ENCODE data around the gene PPP1R9A.

The PPP1R9A gene

DNA sequence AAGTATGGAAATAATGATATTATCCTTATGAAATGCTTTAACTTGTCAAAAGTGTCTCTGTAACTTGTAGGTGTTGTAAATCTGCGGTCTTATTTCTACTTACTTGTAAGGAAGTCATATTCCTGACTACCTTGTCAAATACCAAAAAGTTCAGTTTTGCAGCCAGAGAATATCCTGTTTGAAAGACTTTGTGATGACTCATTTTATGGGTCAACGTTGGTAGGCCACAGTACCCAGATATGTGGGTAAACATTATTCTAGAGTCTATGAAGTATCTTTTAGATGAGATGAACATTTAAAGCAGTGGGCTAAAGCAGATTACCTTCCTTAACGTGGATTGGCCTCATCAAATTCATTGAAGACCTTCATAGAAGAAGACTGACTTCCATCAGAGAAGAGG is 195.3 kb downstream of the PPP1R9A start:
- no peak for DNase-seq

DNA sequence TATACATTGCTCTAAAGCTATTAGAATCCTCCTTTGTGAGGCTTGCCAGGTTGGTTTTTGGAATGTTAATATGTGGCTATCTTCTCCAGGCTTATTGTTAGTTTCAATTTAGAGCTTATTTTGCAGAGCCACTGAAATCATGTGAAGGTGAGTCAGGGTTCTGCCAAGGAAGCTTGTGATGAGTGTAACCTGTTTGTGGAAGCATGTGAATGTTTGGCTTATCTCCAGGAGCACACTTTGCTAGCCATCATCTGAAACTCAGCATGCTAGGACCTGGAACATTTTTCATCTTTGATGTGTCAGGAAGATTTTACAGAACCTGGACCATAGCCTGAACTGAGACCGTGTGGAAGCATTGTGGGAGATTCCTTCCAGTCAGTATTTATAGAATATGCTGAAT is 197.3 kb downstream of the PPP1R9A start:
- DNase-seq = no peak

- no peak for DNase-seq
Observed at GRCh38 chr7:95105627-95106026, 198.2 kb downstream of the PPP1R9A start.

- DNase-seq = no peak
Observed at GRCh38 chr7:95106401-95106800, 199.0 kb downstream of the PPP1R9A start.

DNA sequence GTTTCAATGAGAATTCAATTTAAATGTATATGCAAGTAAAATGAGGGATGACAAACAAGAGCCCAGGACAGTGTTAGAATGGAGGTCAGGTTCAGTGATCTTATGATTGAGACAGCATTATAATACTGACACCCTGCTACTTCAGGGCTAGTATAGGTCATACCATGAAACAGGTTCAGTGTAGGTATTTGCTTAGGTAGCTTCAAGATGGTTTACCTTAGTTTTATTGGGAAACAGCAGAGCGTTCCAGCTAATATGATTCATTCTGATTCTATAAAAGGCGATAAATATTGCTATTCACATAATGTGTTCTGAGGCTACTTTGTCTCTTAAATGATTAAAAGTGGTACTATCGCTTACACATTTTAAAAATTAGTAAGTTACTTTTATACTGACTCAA is 203.3 kb downstream of the PPP1R9A start:
- no peak for DNase-seq

- DNase-seq = no peak
Observed at GRCh38 chr7:95113590-95113989, 206.2 kb downstream of the PPP1R9A start.

- DNase-seq = no peak
Observed at GRCh38 chr7:95126053-95126709, 218.8 kb downstream of the PPP1R9A start.

DNA sequence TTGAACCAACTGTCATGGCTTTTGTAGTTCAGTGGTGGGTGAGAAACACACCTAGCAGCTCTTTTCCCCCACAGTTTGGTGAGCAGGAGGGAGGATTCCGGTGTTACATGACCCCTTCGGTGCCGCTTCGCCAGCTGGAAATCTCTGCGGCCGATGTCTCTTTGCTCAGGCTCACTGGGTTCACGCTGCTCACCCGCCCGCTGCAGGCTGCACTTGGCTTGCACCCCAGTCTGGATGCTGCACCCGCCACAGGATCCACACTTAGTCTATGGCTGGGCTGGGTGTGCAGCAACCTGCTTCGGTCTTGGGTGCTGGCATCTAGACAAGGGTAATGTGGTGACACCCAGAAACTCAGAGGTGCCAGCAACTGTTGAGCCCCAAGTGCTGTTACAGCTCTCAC is 225.1 kb downstream of the PPP1R9A start:
- DNase-seq = no peak

DNA sequence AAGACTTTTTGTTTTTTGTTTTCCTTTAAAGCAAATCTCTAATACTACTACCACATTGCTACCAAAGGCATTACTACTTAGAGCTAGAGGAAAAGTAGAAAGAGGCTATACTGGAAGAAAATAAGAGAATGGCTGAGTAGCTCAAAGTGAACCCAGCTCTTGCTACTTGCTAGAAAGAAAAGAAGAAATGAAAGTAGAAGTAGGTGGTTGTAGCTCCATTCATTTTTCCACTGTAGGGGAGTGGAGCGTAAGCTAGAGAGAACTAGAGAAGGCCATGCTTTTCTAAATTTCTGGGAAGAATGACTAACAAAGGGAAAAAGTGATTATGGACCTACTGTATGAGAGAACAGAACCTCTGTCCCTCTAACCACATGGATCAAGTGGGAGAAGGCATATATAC is 232.5 kb downstream of the PPP1R9A start:
- no peak for DNase-seq

GRCh38 chr7:95141755-95142154 is 234.4 kb downstream of the PPP1R9A start:
- no peak for DNase-seq

GRCh38 chr7:95144256-95144655 is 236.9 kb downstream of the PPP1R9A start:
- no peak for DNase-seq

DNA sequence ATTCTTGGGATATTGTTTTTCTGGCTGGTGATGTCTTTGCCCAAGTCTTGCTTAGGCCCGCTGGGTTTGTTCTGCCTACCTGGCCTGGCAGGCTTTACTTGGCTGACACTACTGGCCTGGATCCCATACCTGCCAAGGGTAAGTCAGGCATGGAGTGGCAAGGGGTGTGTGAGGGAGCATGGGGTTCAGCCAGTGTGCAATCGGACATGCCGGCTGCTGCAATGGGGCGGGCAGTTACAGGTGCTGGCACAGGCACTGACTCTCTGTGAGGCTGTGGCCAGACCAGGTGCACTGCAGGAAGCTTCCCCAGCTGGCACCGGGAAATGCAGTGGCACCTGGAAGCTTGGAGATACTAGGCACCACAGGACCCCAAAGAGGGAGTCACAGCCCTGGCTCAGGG is 248.6 kb downstream of the PPP1R9A start:
- no peak for DNase-seq

DNA sequence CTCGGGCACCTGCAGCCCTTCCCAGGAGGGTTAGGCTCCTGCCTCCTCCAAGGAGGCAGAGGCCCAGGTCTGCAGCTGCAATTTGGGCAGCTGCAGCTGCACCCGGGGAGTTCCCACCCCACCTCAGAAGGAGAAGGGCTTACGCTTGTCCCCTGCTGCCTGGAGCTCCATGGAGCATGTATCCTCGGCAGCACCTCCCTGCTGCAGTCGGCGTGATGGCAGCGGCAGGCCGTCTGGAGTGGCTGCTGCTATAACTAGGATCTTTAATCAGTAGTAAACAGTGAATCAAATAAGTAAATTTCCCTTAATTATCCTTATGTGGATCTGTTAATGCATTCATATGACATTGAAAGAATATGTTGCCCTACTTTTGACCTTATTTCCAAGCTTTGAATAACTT is 250.0 kb downstream of the PPP1R9A start:
- DNase-seq = no peak

DNA sequence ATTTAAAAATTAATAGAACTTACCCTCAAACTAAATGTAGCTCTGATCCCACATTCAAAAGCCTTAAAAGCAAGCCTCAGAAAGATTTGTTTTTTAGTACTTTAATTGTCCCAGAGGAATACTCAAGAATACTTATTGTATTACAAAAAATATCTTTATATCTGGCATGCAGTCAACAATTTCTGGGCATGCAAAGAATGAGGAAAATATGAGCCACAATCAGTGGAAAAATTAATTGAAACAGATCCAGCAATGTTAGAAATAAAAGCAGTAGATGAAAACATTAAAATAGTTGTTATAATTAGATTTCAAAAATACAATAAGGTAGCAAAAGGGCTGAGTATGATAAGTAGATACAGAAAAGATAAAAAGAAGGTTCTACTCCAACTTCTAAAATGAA is 262.3 kb downstream of the PPP1R9A start:
- DNase-seq = no peak

- no peak for DNase-seq
Observed at GRCh38 chr7:95172420-95172819, 265.0 kb downstream of the PPP1R9A start.

- no peak for DNase-seq
Observed at GRCh38 chr7:95190515-95190914, 283.1 kb downstream of the PPP1R9A start.

DNA sequence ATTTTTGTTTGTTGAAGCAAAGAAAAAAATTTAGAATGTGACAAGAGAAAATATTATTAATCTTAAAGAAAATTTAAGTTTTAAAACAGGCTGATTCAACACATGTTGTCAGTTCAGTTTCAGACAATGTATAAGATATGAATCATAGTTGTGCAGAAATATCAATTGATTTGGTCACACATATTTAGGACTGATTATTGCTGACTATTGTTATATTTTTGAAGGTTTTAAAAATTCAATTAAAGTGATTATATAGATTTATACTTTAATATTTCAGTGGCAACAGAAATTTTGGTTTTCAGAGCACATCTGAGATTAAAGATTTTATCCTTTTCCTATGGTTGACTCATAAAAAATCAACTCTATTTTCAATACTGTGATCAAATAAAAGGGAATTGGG is 284.4 kb downstream of the PPP1R9A start:
- no peak for DNase-seq

DNA sequence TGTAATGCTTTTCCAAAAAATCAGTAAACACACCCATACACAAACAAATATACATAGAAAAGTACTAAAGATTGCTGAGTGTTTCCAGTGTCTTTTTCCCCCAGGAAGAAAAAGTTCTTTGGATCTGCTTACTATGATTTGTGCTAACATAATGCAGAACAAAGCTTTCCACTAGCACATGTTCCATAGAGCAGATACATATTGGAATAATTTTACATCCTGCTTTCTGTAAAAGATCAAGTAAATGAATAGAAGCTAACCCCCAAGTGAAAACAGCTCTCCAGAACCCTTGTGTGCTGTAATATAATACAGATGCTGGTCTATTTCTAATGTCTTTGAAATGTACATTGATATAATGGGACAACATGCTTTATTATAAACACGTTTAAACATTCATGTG is 291.5 kb downstream of the PPP1R9A start:
- no peak for DNase-seq

- DNase-seq = no peak
Observed at GRCh38 chr7:95199779-95200558, 292.6 kb downstream of the PPP1R9A start.

DNA sequence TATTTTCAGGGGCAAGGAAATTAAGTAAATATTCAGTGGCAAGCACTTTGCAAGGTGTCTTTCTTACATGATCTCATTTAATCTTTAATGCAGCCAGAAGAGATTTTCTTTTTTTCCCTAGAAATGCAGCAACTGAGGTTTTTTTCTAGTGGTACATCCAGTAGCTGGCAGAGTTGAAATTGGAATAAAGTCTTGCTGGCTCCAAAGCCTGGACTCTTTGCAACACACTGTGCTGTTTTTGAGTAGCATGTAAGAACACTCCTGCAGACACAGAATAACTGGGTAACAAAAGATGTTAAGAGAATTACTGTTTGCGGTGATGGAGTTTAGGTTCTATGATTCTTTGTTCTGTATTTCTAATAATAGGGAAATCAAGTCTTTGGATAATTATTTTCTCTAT is 293.3 kb downstream of the PPP1R9A start:
- DNase-seq = no peak

- no peak for DNase-seq
Observed at GRCh38 chr7:95201727-95202126, 294.3 kb downstream of the PPP1R9A start.

DNA sequence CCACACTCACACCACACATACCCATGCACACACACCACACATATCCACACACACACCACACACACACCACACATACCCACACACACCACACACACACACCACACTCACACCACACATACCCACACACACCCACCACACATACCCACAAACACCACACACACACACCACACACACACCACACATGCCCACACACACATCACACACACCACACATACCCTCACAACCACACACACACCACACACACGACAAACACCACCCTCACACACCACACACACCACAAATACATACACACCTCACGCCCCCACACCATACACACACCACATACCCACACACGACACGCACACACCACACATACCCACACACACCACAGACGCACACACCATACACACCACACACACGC is 297.2 kb downstream of the PPP1R9A start:
- no peak for DNase-seq

- no peak for DNase-seq
Observed at GRCh38 chr7:95205665-95206225, 298.4 kb downstream of the PPP1R9A start.

GRCh38 chr7:95209276-95209675 is 301.9 kb downstream of the PPP1R9A start:
- DNase-seq = no peak
